GM12878 (cell line): ENCODE measurements around the gene C16orf86. TPM values are rescaled to one million over a fixed set of nuclear protein-coding genes. Genes with fewer than 3 reads are reported as not detected.

ENCODE experiments used
- ATAC-seq: fragments of 200-7000 bp; cut with Tn5 transposase; 3 replicates; pipeline ENCODE4 v1.9.1; 2020; ENCODE audit warnings: mild to moderate bottlenecking, moderate library complexity
- BruUV-seq: library from RNA; stranded (reverse); fragments of 400-500 nt; replicated peaks from 2 replicates; lab custom pipeline; 2021; lab: Mats Ljungman, UMichigan
- CTCF ChIA-PET: fragments of 300-600 bp; sonication (Branson Sonifier 250); formaldehyde crosslinking; extraction: SDS; loops from one replicate; lab custom pipeline; 2021; ENCODE audit warnings: inconsistent platforms; lab: Yijun Ruan, JAX
- POLR2A ChIA-PET: fragments of 350-600 bp; formaldehyde crosslinking; extraction: SDS; loops from one replicate; lab custom pipeline; 2021; ENCODE audit warnings: inconsistent platforms; lab: Charles Lee
- RAD21 ChIA-PET: fragments of 300-600 bp; sonication (Branson Sonifier 250); formaldehyde crosslinking; loops from one replicate; lab custom pipeline; 2023; ENCODE audit warnings: antibody characterized with exemption; ENCODE audit not compliant: unreplicated experiment; lab: Charles Lee
- SMC1A ChIA-PET: fragments of 300-600 bp; sonication (Branson Sonifier 250); formaldehyde crosslinking; loops from one replicate; lab custom pipeline; 2023; ENCODE audit not compliant: unreplicated experiment, uncharacterized antibody; lab: Charles Lee
- DNase-seq: peaks from one replicate; pipeline ENCODE4 v3.0.0-alpha.2; 2011; ENCODE audit warnings: low read depth, low spot score
- FAIRE-seq: peaks from 3 replicates; lab custom pipeline; 2011; peaks lifted over from hg19 to GRCh38; lab: Jason Lieb, UNC
- H2AFZ ChIP-seq: 2 replicates; pipeline ENCODE4 v1.6.0; 2011; ENCODE audit warnings: low read depth, low read length, control low read depth; ENCODE audit not compliant: control insufficient read depth
- H3K27ac ChIP-seq: 2 replicates; pipeline ENCODE4 v1.5.1; 2011; ENCODE audit warnings: control low read depth; ENCODE audit not compliant: control insufficient read depth, insufficient read depth
- H3K27me3 ChIP-seq, 2 experiments: replicated peaks in 1 of 2; 2 replicates each; pipeline versions ENCODE4 v1.6.0 to v1.6.1; 2011; ENCODE audit warnings: low read length in 1 of 2; ENCODE audit not compliant: control insufficient read depth in 2 of 2, insufficient read depth in 2 of 2
- H3K36me3 ChIP-seq, 2 experiments: 2 replicates each; pipeline ENCODE4 v1.5.1; 2011; ENCODE audit warnings: low read length in 1 of 2; ENCODE audit not compliant: control insufficient read depth in 2 of 2, insufficient read depth in 2 of 2
- H3K4me1 ChIP-seq: 2 replicates; pipeline ENCODE4 v1.6.1; 2011; ENCODE audit warnings: mild to moderate bottlenecking, low read length, moderate library complexity, mixed read lengths; ENCODE audit not compliant: control insufficient read depth, insufficient read depth
- H3K4me2 ChIP-seq: 2 replicates; pipeline ENCODE4 v1.6.0; 2011; ENCODE audit warnings: control low read depth; ENCODE audit not compliant: control insufficient read depth, insufficient read depth
- H3K4me3 ChIP-seq: fragments of 200-600 bp; sonication (generic); 2 replicates; pipeline ENCODE4 v1.5.1; 2016
- H3K79me2 ChIP-seq: 2 replicates; pipeline ENCODE4 v1.6.0; 2011; ENCODE audit warnings: low read length; ENCODE audit not compliant: control insufficient read depth, insufficient read depth
- H3K9ac ChIP-seq: 2 replicates; pipeline ENCODE4 v1.8.0; 2011; ENCODE audit warnings: low read length, control low read depth, mixed read lengths; ENCODE audit not compliant: control insufficient read depth, insufficient read depth
- H3K9me3 ChIP-seq: replicated peaks from 3 replicates; pipeline ENCODE4 v1.5.1; 2011; ENCODE audit warnings: mild to moderate bottlenecking, low read length; ENCODE audit not compliant: control insufficient read depth, insufficient read depth
- H4K20me1 ChIP-seq: 2 replicates; pipeline ENCODE4 v1.6.0; 2011; ENCODE audit not compliant: control insufficient read depth, insufficient read depth
- DPF2 ChIP-seq: fragments of 450-650 bp; IDR thresholded peaks from 2 replicates; pipeline ENCODE4 v1.6.1; 2017; ENCODE audit warnings: mild to moderate bottlenecking
- GABPA ChIP-seq: IDR thresholded peaks from 2 replicates; pipeline ENCODE4 v1.6.1; 2014; ENCODE audit warnings: antibody characterized with exemption, low read depth, mild to moderate bottlenecking, inconsistent platforms
- JUND ChIP-seq: IDR thresholded peaks from 2 replicates; pipeline ENCODE4 v1.6.1; 2012; ENCODE audit warnings: low read depth, mild to moderate bottlenecking, low read length, improper control_type of control experiment, moderate library complexity
- POLR2AphosphoS5 ChIP-seq: IDR thresholded peaks from 2 replicates; pipeline ENCODE4 v1.6.1; 2011; ENCODE audit warnings: mild to moderate bottlenecking, low read length, inconsistent platforms
- SMAD1 ChIP-seq: fragments of 450-650 bp; IDR thresholded peaks from 2 replicates; pipeline ENCODE4 v1.6.1; 2018; ENCODE audit warnings: mild to moderate bottlenecking, low read depth; ENCODE audit not compliant: partially characterized antibody
- WRNIP1 ChIP-seq: IDR thresholded peaks from 2 replicates; pipeline ENCODE4 v1.6.1; 2011; ENCODE audit warnings: low read depth, low read length, improper control_type of control experiment, borderline replicate concordance
- ZNF274 ChIP-seq: IDR thresholded peaks from one replicate; pipeline ENCODE4 v1.8.0; 2011; ENCODE audit not compliant: insufficient read length, insufficient read depth
- ZNF384 ChIP-seq: IDR thresholded peaks from 2 replicates; pipeline ENCODE4 v1.6.1; 2012; ENCODE audit warnings: low read depth, mild to moderate bottlenecking, low read length, improper control_type of control experiment, borderline replicate concordance
- WGBS: methylation state at CpG from one replicate; pipeline ENCODE4 v1.1.6; 2016; ENCODE audit warnings: low lambda C conversion rate; ENCODE audit not compliant: insufficient replicate concordance, insufficient coverage; ENCODE audit errors: missing lambda C conversion rate; 5-methylcytosine and 5-hydroxymethylcytosine counted together
- in situ Hi-C: fragments of 300-500 bp; cut with MboI; formaldehyde crosslinking; loops from 9 replicates; pipeline ENCODE4 v1.14.3; 2018; ENCODE audit warnings: mixed read lengths
- intact Hi-C: fragments of 100-400 bp; cut with micrococcal nuclease; formaldehyde crosslinking; loops from one replicate; pipeline ENCODE4 v1.14.2; 2022; ENCODE audit not compliant: unreplicated experiment
- polyA plus RNA-seq, 11 experiments: library from polyadenylated mRNA; depleted of rRNA in 4 of 11; unstranded in 6 of 11; stranded (reverse) in 5 of 11; fragments of >200 nt; fragmentation: Nextera tagmentation in 4 of 11; fragmentation: Illumina TruSeq in 1 of 11; extraction: Ambion mirVana in 4 of 11; extraction: Trizol in 1 of 11; gene quantifications; 1 replicate in 1 of 11; 2 replicates in 10 of 11; pipeline versions ENCODE4 v1.2.1 to v1.2.3, GENCODE V29; 2011 to 2016; ENCODE audit warnings: inconsistent platforms in 2 of 11, missing spikeins in 2 of 11, low read depth in 1 of 11
- total RNA-seq, 4 experiments: library from RNA; depleted of rRNA in 3 of 4; stranded (reverse); fragments of >200 nt in 3 of 4; fragmentation: Illumina TruSeq in 1 of 4; extraction: Trizol in 1 of 4; gene quantifications; 2 replicates each; pipeline versions ENCODE4 v1.2.1 to v1.2.3, GENCODE V29; 2013 to 2021
- TF ChIP-seq, protein P1 (sequence below): IDR thresholded peaks from 2 replicates; pipeline ENCODE4 v1.6.1; 2012; ENCODE audit warnings: improper control_type of control experiment, low read depth, low read length; ENCODE audit not compliant: insufficient replicate concordance
- TF ChIP-seq, protein P2 (sequence below): fragments of 450-650 bp; IDR thresholded peaks from 2 replicates; pipeline ENCODE4 v1.6.1; 2017; ENCODE audit warnings: antibody characterized with exemption, mild to moderate bottlenecking, moderate library complexity
- TF ChIP-seq, protein P3 (sequence below): fragments of 450-650 bp; IDR thresholded peaks from 2 replicates; pipeline ENCODE4 v1.6.1; 2016; ENCODE audit warnings: mild to moderate bottlenecking

Gene C16orf86
- total and polyA plus RNA-seq, 10 of the 15 experiments (the other 5 are each of a cell fraction or from before 2014, with no cell fraction given) = 0.11 to 3.3 (median 1.6) TPM

GRCh38 chr16:67674851-67675578 lies 8.4 kb downstream of the C16orf86 start:
- Histone ChIP-seq H3K9me3 (no peaks in the 10 kb centered on the region), H2AFZ (no peak overlapping the region), H3K4me2 (no peak overlapping the region), H3K27ac (no peak overlapping the region), H4K20me1 (no peaks in the 10 kb centered on the region), H3K4me1 (peaks cover 5% of the 10 kb centered on the region), H3K4me3 (no peak overlapping the region), H3K79me2 (no peaks in the 10 kb centered on the region), H3K36me3 (no peaks in the 10 kb centered on the region)
- ChIA-PET POLR2A (no interaction called here), CTCF (interaction anchor here (1.1 to 1.3 kb wide), 2 partner anchors 118 to 128 kb away, joined by 3 to 4 read pairs; no protein-coding TSS in a partner anchor)
- 91% methylated on average over 22 of the region's 28 CpGs for WGBS
- in situ Hi-C loops = loop anchor here (5.0 kb wide), 1 partner anchor 252 kb away; no protein-coding TSS in a partner anchor
- intact Hi-C loops = loop anchor here (5.0 kb wide), 1 partner anchor 42 kb away; the partner anchor contains the start of gene GFOD2
- no peak for FAIRE-seq
- no peak for TF ChIP-seq JUND
- no peak for TF ChIP-seq POLR2AphosphoS5
- TF ChIP-seq, protein P1, sequence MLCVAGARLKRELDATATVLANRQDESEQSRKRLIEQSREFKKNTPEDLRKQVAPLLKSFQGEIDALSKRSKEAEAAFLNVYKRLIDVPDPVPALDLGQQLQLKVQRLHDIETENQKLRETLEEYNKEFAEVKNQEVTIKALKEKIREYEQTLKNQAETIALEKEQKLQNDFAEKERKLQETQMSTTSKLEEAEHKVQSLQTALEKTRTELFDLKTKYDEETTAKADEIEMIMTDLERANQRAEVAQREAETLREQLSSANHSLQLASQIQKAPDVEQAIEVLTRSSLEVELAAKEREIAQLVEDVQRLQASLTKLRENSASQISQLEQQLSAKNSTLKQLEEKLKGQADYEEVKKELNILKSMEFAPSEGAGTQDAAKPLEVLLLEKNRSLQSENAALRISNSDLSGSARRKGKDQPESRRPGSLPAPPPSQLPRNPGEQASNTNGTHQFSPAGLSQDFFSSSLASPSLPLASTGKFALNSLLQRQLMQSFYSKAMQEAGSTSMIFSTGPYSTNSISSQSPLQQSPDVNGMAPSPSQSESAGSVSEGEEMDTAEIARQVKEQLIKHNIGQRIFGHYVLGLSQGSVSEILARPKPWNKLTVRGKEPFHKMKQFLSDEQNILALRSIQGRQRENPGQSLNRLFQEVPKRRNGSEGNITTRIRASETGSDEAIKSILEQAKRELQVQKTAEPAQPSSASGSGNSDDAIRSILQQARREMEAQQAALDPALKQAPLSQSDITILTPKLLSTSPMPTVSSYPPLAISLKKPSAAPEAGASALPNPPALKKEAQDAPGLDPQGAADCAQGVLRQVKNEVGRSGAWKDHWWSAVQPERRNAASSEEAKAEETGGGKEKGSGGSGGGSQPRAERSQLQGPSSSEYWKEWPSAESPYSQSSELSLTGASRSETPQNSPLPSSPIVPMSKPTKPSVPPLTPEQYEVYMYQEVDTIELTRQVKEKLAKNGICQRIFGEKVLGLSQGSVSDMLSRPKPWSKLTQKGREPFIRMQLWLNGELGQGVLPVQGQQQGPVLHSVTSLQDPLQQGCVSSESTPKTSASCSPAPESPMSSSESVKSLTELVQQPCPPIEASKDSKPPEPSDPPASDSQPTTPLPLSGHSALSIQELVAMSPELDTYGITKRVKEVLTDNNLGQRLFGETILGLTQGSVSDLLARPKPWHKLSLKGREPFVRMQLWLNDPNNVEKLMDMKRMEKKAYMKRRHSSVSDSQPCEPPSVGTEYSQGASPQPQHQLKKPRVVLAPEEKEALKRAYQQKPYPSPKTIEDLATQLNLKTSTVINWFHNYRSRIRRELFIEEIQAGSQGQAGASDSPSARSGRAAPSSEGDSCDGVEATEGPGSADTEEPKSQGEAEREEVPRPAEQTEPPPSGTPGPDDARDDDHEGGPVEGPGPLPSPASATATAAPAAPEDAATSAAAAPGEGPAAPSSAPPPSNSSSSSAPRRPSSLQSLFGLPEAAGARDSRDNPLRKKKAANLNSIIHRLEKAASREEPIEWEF = no peak
- TF ChIP-seq WRNIP1 = no peak
- TF ChIP-seq, protein P2, sequence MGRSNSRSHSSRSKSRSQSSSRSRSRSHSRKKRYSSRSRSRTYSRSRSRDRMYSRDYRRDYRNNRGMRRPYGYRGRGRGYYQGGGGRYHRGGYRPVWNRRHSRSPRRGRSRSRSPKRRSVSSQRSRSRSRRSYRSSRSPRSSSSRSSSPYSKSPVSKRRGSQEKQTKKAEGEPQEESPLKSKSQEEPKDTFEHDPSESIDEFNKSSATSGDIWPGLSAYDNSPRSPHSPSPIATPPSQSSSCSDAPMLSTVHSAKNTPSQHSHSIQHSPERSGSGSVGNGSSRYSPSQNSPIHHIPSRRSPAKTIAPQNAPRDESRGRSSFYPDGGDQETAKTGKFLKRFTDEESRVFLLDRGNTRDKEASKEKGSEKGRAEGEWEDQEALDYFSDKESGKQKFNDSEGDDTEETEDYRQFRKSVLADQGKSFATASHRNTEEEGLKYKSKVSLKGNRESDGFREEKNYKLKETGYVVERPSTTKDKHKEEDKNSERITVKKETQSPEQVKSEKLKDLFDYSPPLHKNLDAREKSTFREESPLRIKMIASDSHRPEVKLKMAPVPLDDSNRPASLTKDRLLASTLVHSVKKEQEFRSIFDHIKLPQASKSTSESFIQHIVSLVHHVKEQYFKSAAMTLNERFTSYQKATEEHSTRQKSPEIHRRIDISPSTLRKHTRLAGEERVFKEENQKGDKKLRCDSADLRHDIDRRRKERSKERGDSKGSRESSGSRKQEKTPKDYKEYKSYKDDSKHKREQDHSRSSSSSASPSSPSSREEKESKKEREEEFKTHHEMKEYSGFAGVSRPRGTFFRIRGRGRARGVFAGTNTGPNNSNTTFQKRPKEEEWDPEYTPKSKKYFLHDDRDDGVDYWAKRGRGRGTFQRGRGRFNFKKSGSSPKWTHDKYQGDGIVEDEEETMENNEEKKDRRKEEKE = no peak
- TF ChIP-seq ZNF384 = no peak
- no peak for TF ChIP-seq GABPA
- TF ChIP-seq ZNF274 = no peak
- TF ChIP-seq, protein P3, sequence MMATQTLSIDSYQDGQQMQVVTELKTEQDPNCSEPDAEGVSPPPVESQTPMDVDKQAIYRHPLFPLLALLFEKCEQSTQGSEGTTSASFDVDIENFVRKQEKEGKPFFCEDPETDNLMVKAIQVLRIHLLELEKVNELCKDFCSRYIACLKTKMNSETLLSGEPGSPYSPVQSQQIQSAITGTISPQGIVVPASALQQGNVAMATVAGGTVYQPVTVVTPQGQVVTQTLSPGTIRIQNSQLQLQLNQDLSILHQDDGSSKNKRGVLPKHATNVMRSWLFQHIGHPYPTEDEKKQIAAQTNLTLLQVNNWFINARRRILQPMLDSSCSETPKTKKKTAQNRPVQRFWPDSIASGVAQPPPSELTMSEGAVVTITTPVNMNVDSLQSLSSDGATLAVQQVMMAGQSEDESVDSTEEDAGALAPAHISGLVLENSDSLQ = no peak
- TF ChIP-seq DPF2 = no peak
- no peak for TF ChIP-seq SMAD1
- TF ChIP-seq, all 136 proteins: peak for 0
- no peak for DNase-seq
- no TSS peak for BruUV-seq
- Histone ChIP-seq H3K27me3 (no peaks in the 10 kb centered on the region), H3K9ac (no peak overlapping the region)
- no peak for ATAC-seq
- RAD21 ChIA-PET = interaction anchor here (2.8 to 3.1 kb wide), 2 partner anchors 132 to 141 kb away, joined by 18 to 19 read pairs; partner anchors contain the start of genes RANBP10 and TSNAXIP1
- SMC1A ChIA-PET = interaction anchor here (0.7 kb wide), 1 partner anchor 128 kb away, joined by 3 read pairs; no protein-coding TSS in a partner anchor
